ENCODE data around the gene CAPN2.

The CAPN2 gene

GRCh38 chr1:223712194-223712849 lies at the start of gene CAPN2:
Gene CAPN2 (plus strand): TSS chr1:223712539. CDS start chr1:223712641, 102 bp downstream.
- DNase-seq, result peak; percentile 64 to 72

GRCh38 chr1:223662943-223663342 lies 49.4 kb upstream of the CAPN2 start:
- no peak for DNase-seq

GRCh38 chr1:223664106-223664505 lies 48.2 kb upstream of the CAPN2 start:
- no peak for DNase-seq

- DNase-seq, result no peak
Observed at GRCh38 chr1:223665592-223666312, 46.6 kb upstream of the CAPN2 start, which contains the start of gene CAPN8. Gene CAPN8 (minus strand): TSS chr1:223665701. CDS start chr1:223665646, 55 bp downstream.

- no peak for DNase-seq
Observed at GRCh38 chr1:223667484-223668182, 44.7 kb upstream of the CAPN2 start.

GRCh38 chr1:223669003-223669795 lies 43.1 kb upstream of the CAPN2 start:
- DNase-seq, result no peak

- DNase-seq, result peak in 1 of 2 donors; percentile 11
Observed at GRCh38 chr1:223670458-223671159, 41.7 kb upstream of the CAPN2 start.

GRCh38 chr1:223674119-223674890 lies 38.0 kb upstream of the CAPN2 start:
- no peak for DNase-seq

- peak in 1 of 2 donors; percentile 13 for DNase-seq
Observed at GRCh38 chr1:223678841-223679240, 33.5 kb upstream of the CAPN2 start.

GRCh38 chr1:223680188-223680587 lies 32.2 kb upstream of the CAPN2 start:
- DNase-seq, result no peak

- DNase-seq, result no peak
Observed at GRCh38 chr1:223682502-223682901, 29.8 kb upstream of the CAPN2 start.

GRCh38 chr1:223683586-223684487 lies 28.5 kb upstream of the CAPN2 start:
- peak; percentile 38 to 58 for DNase-seq

- no peak for DNase-seq
Observed at GRCh38 chr1:223684488-223684792, 27.9 kb upstream of the CAPN2 start.

GRCh38 chr1:223691121-223691520 lies 21.2 kb upstream of the CAPN2 start:
- DNase-seq, result no peak

GRCh38 chr1:223695014-223695548 lies 17.3 kb upstream of the CAPN2 start:
- no peak for DNase-seq

- DNase-seq, result no peak
Observed at GRCh38 chr1:223695941-223696340, 16.4 kb upstream of the CAPN2 start.

GRCh38 chr1:223700388-223700918 lies 11.9 kb upstream of the CAPN2 start:
- DNase-seq, result no peak

- DNase-seq, result no peak
Observed at GRCh38 chr1:223700942-223701637, 11.2 kb upstream of the CAPN2 start.

Measured in CD4-positive, alpha-beta T cell treated with Interleukin-1 beta for 1 hour (primary cell).